Ishikawa (cell line): Measurements from ENCODE around the gene HOXA4.

Experiments used
- CEBPB ChIP-seq: IDR thresholded peaks from 2 replicates; pipeline ENCODE4 v1.6.1; 2012
- RAD21 ChIP-seq: IDR thresholded peaks from 2 replicates; pipeline ENCODE4 v1.6.1; 2012; ENCODE audit warnings: low read depth

- TF ChIP-seq RAD21 (no peak), CEBPB (no peak)
Observed at GRCh38 chr7:27126596-27127327, 3.8 kb downstream of the HOXA4 start.
